Heart left ventricle (tissue), 16 donors: ENCODE data around the gene SFXN4. TPM values are rescaled to one million over a fixed set of nuclear protein-coding genes. Genes with fewer than 3 reads are reported as not detected.
"Not testable (repeated sequence)": the region's sequence is repeated elsewhere in the genome, so short reads cannot be mapped to it uniquely, and the experiment has no call there.

Source experiments
- ATAC-seq, 4 donors: fragments of 200-7000 bp; cut with Tn5 transposase; one replicate each; pipeline ENCODE4 v1.9.1; 2020 to 2022; ENCODE audit warnings: moderate library complexity in 4 of 4, mild to moderate bottlenecking in 3 of 4, moderate number of reproducible peaks in 1 of 4
- DNase-seq, 5 donors: peaks; one replicate each; pipeline ENCODE4 v3.0.0-alpha.2; 2020
- H3K27ac ChIP-seq, 12 donors: fragments of 200-600 bp; sonication (generic) in 4 of 12; one replicate each; pipeline versions ENCODE4 v1.5.0 to v1.8.0; 2016 to 2022; ENCODE audit warnings: mild to moderate bottlenecking in 2 of 12
- H3K27me3 ChIP-seq, 9 donors: fragments of 200-600 bp; sonication (generic) in 2 of 9; one replicate each; pipeline versions ENCODE4 v1.5.1 to v1.8.0; 2016 to 2022; ENCODE audit warnings: mild to moderate bottlenecking in 3 of 9
- H3K36me3 ChIP-seq, 9 donors: fragments of 200-600 bp; sonication (generic) in 2 of 9; one replicate each; pipeline versions ENCODE4 v1.5.0 to v1.8.0; 2018 to 2022; ENCODE audit warnings: mild to moderate bottlenecking in 2 of 9
- H3K4me1 ChIP-seq, 12 donors: fragments of 200-600 bp; sonication (generic) in 4 of 12; one replicate each; pipeline versions ENCODE4 v1.5.0 to v1.8.0; 2016 to 2022; ENCODE audit warnings: mild to moderate bottlenecking in 3 of 12
- H3K4me3 ChIP-seq, 12 donors: fragments of 200-600 bp; sonication (generic) in 4 of 12; one replicate each; pipeline versions ENCODE4 v1.5.0 to v1.8.0; 2017 to 2022; ENCODE audit warnings: mild to moderate bottlenecking in 9 of 12, moderate library complexity in 4 of 12
- H3K9me3 ChIP-seq, 12 donors: fragments of 200-600 bp; sonication (generic) in 4 of 12; one replicate each; pipeline versions ENCODE4 v1.5.0 to v1.8.0; 2016 to 2022; ENCODE audit warnings: mild to moderate bottlenecking in 1 of 12
- CTCF ChIP-seq, 12 donors: fragments of 200-600 bp; sonication (generic) in 4 of 12; IDR thresholded peaks; one replicate each; pipeline versions ENCODE4 v1.5.0 to v1.8.0; 2018 to 2022; ENCODE audit warnings: antibody characterized with exemption in 12 of 12, mild to moderate bottlenecking in 5 of 12
- POLR2A ChIP-seq, 2 donors: fragments of 450-650 bp; IDR thresholded peaks; one replicate each; pipeline ENCODE4 v1.6.1; 2017; ENCODE audit warnings: antibody characterized with exemption in 2 of 2, mild to moderate bottlenecking in 2 of 2, moderate library complexity in 2 of 2
- WGBS, 4 donors: extraction: QIAGEN DNeasy Blood & Tissue Kit in 2 of 4; methylation state at CpG; one replicate each; pipeline versions ENCODE4 v1.1.5 to v1.1.7; 2013 to 2018; 5-methylcytosine and 5-hydroxymethylcytosine counted together
- intact Hi-C, 10 donors: fragments of 100-400 bp; cut with DNase I; formaldehyde crosslinking; loops; one replicate each; pipeline versions ENCODE4 v1.11.1 to v1.14.2; 2022
- polyA plus RNA-seq, 2 donors: library from polyadenylated mRNA; stranded (reverse); fragments of 200-250 nt; gene quantifications; one replicate each; pipeline ENCODE4 v1.2.3, GENCODE V29; 2013
- total RNA-seq, 9 donors: library from RNA; depleted of rRNA in 2 of 9; stranded (reverse); fragments of >200 nt in 2 of 9; fragmentation: NEBNext Ultra II Directional in 3 of 9; extraction: Animal tissue kit (Norgen Biotek cat#: 25700) in 3 of 9; gene quantifications; one replicate each; pipeline versions ENCODE4 v1.1.0 to v1.2.4, GENCODE V29; 2016 to 2023
- donor health status: ischemic (EF 13 %, LVEDD 7.1; RV severe dilation, severe dysfunction).
- donor health status: healthy with polysubstance abuse.
- donor health status: DM: no; HTN: yes; CAD: no.
- donor health status: DM: no; HTN: no; CAD: no.
- donor health status: ischemic (EF 25% LVEDD 6.9; RV normal size, moderate dysfunction).
- donor health status: ischemic (EF 25% LVEDD 5.7; RV mildly dilated, moderate dysfunction).
- donor health status: healthy.
- donor health status: DM: yes; HTN: yes; CAD: no.
- donor health status: ischemic (EF 35%, LVEDD 5.7; RV mildly dilated, moderate dysfunction).
- donor health status: nonischemic (EF 11% LVEDD 7.7; RV severe dilation, severe dysfunction).
- donor health status: DM: yes; HTN: yes; CAD: no.
- donor health status: PGD.
- donor health status: ischemic (EF 29% LVEDD 5.4; RV normal size, mild dysfunction).
- donor health status: nonischemic (EF 23%, LVEDD 6.1; RV moderate dilation, normal function).

The SFXN4 gene
- total and polyA plus RNA-seq, 11 donors = 33.2 to 68.5 (median 42.8) TPM

GRCh38 chr10:119113751-119114732 lies 51.5 kb downstream of the SFXN4 start:
- Histone ChIP-seq H3K27me3 (no peaks in the 10 kb centered on the region), H3K9me3 (no peaks in the 10 kb centered on the region), H3K27ac (peak overlapping the region in 1 of 12 donors; percentile 50), H3K4me1 (peaks cover 0 to 13% (median 0%) of the 10 kb centered on the region in 12 donors), H3K4me3 (no peak overlapping the region), H3K36me3 (peaks cover 0 to 90% (median 80%) of the 10 kb centered on the region in 9 donors)
- DNase-seq (no peak), ATAC-seq (peak in 1 of 4 donors; percentile 46)
- 77 to 94% (median 84%) methylated on average over 11 of the region's 11 CpGs for WGBS, 4 donors
- intact Hi-C loops = loop anchor here in 1 of 10 donors (10.0 kb wide), 1 partner anchor 69 kb away; no protein-coding TSS in a partner anchor
- TF ChIP-seq CTCF (IDR thresholded peaks at IDR 0.05) (no peak), POLR2A (IDR thresholded peaks at IDR 0.05) (no peak)

- ATAC-seq = no peak
- 88 to 92% (median 91%) methylated on average over 4 of the region's 4 CpGs for WGBS, 4 donors
- peaks cover 0 to 16% (median 0%) of the 10 kb centered on the region in 12 donors for H3K4me1 ChIP-seq
- DNase-seq = no peak
- peaks cover 0 to 85% (median 76%) of the 10 kb centered on the region in 9 donors for H3K36me3 ChIP-seq
- H3K4me3 ChIP-seq = no peak overlapping the region
- TF ChIP-seq POLR2A (IDR thresholded peaks at IDR 0.05) (no peak), CTCF (IDR thresholded peaks at IDR 0.05) (no peak)
- intact Hi-C loops = loop anchor here in 1 of 10 donors (10.0 kb wide), 1 partner anchor 67 kb away; no protein-coding TSS in a partner anchor
- peak overlapping the region in 1 of 12 donors; percentile 53 for H3K27ac ChIP-seq
- H3K27me3 ChIP-seq = no peaks in the 10 kb centered on the region
- no peaks in the 10 kb centered on the region for H3K9me3 ChIP-seq
Measured at GRCh38 chr10:119112056-119112455, 53.5 kb downstream of the SFXN4 start.

- Histone ChIP-seq H3K36me3 (peaks cover 0 to 53% (median 49%) of the 10 kb centered on the region in 9 donors), H3K4me1 (peaks cover 0 to 20% (median 10%) of the 10 kb centered on the region in 12 donors)
- H3K4me3 ChIP-seq, H3K9me3 ChIP-seq, H3K27me3 ChIP-seq, H3K27ac ChIP-seq, ATAC-seq, intact Hi-C loops, DNase-seq: not testable (repeated sequence)
- WGBS, 4 donors = 83 to 93% (median 92%) methylated on average over 2 of the region's 2 CpGs
Measured at GRCh38 chr10:119107771-119108170, 57.7 kb downstream of the SFXN4 start.

- 85 to 96% (median 94%) methylated on average over 6 of the region's 6 CpGs for whole genome bisulfite sequencing, 4 donors
- H3K36me3 ChIP-seq = peaks cover 0 to 47% (median 42%) of the 10 kb centered on the region in 9 donors
- H3K4me3 ChIP-seq, H3K27me3 ChIP-seq, ATAC-seq, H3K9me3 ChIP-seq, H3K27ac ChIP-seq, intact Hi-C loops, DNase-seq: not testable (repeated sequence)
- H3K4me1 ChIP-seq = peaks cover 0 to 20% (median 10%) of the 10 kb centered on the region in 12 donors
Measured at GRCh38 chr10:119107106-119107505, 58.4 kb downstream of the SFXN4 start.

- WGBS, 4 donors = 95 to 99% (median 98%) methylated on average over 7 of the region's 7 CpGs
- Histone ChIP-seq H3K36me3 (peaks cover 0 to 34% (median 30%) of the 10 kb centered on the region in 9 donors), H3K4me1 (peaks cover 0 to 26% (median 11%) of the 10 kb centered on the region in 12 donors)
- H3K9me3 ChIP-seq, ATAC-seq, DNase-seq, H3K27ac ChIP-seq, H3K27me3 ChIP-seq, H3K4me3 ChIP-seq: not testable (repeated sequence)
- intact Hi-C loops = loop anchor here in 3 of 10 donors (2.0 kb wide), 1 partner anchor 25 kb away; the partner anchor contains the start of gene EIF3A (in 3 of the 3)
Measured at GRCh38 chr10:119105899-119106298, 59.6 kb downstream of the SFXN4 start.
